Sigmoid colon (tissue), 7 donors: ENCODE results near the gene MED16. TPM values are rescaled to one million over a fixed set of nuclear protein-coding genes. Genes with fewer than 3 reads are reported as not detected.

Experiments
- DNase-seq: peaks from one replicate; pipeline ENCODE4 v3.0.0-alpha.2; 2019
- H3K27ac ChIP-seq, 4 donors: fragments of 200-600 bp; sonication (generic); one replicate each; pipeline ENCODE4 v1.5.1; 2016 to 2019; ENCODE audit warnings: mild to moderate bottlenecking in 1 of 4
- H3K27me3 ChIP-seq, 3 donors: fragments of 200-600 bp; sonication (generic); one replicate each; pipeline ENCODE4 v1.5.1; 2019; ENCODE audit warnings: mild to moderate bottlenecking in 1 of 3
- H3K36me3 ChIP-seq, 4 donors: fragments of 200-600 bp; sonication (generic); one replicate each; pipeline ENCODE4 v1.5.1; 2016 to 2019
- H3K4me1 ChIP-seq, 4 donors: fragments of 200-600 bp; sonication (generic); one replicate each; pipeline ENCODE4 v1.5.1; 2017 to 2019
- H3K4me3 ChIP-seq, 4 donors: fragments of 200-600 bp; sonication (generic); one replicate each; pipeline ENCODE4 v1.5.1; 2017 to 2019; ENCODE audit warnings: mild to moderate bottlenecking in 2 of 4, moderate library complexity in 1 of 4
- H3K9me3 ChIP-seq, 4 donors: fragments of 200-600 bp in 3 of 4; sonication (generic) in 3 of 4; one replicate each; pipeline versions ENCODE4 v1.5.1 to v1.6.1; 2013 to 2019
- EP300 ChIP-seq, 4 donors: sonication (generic); formaldehyde crosslinking; IDR thresholded peaks; one replicate each; pipeline ENCODE4 v1.6.1; 2017; ENCODE audit warnings: antibody characterized with exemption in 4 of 4
- POLR2A ChIP-seq, 2 donors: fragments of 450-650 bp; IDR thresholded peaks; one replicate each; pipeline ENCODE4 v1.6.1; 2016; ENCODE audit warnings: antibody characterized with exemption in 2 of 2, mild to moderate bottlenecking in 2 of 2, moderate library complexity in 2 of 2
- POLR2AphosphoS5 ChIP-seq, 4 donors: sonication (generic); formaldehyde crosslinking; IDR thresholded peaks; one replicate each; pipeline ENCODE4 v1.6.1; 2017; ENCODE audit warnings: antibody characterized with exemption in 4 of 4
- WGBS, 2 donors: extraction: QIAGEN DNeasy Blood & Tissue Kit; methylation state at CpG; one replicate each; pipeline ENCODE4 v1.1.7; 2013; 5-methylcytosine and 5-hydroxymethylcytosine counted together
- intact Hi-C: fragments of 100-400 bp; cut with DNase I; formaldehyde crosslinking; loops from one replicate; pipeline ENCODE4 v1.15.1; 2023
- polyA plus RNA-seq, 3 donors: library from polyadenylated mRNA; stranded (reverse); fragments of 200-250 nt; gene quantifications; one replicate each; pipeline ENCODE4 v1.2.3, GENCODE V29; 2013
- total RNA-seq, 4 donors: library from RNA; depleted of rRNA; stranded (reverse); fragments of >200 nt; gene quantifications; one replicate each; pipeline ENCODE4 v1.1.0, GENCODE V29; 2016
- TF ChIP-seq, protein P1 (sequence below), 4 experiments: fragments of 450-650 bp in 3 of 4; fragments of 200-600 bp in 1 of 4; IDR thresholded peaks; one replicate each; pipeline ENCODE4 v1.5.1; 2016 to 2019; ENCODE audit warnings: antibody characterized with exemption in 4 of 4, mild to moderate bottlenecking in 3 of 4, moderate library complexity in 2 of 4
- donor health status: healthy with polysubstance abuse.
- donor health status: Bipolar disorder and iron deficiency.
- donor health status: healthy.

Gene MED16
- total and polyA plus RNA-seq, 7 donors = 22.4 to 62.5 (median 33.2) TPM

DNA sequence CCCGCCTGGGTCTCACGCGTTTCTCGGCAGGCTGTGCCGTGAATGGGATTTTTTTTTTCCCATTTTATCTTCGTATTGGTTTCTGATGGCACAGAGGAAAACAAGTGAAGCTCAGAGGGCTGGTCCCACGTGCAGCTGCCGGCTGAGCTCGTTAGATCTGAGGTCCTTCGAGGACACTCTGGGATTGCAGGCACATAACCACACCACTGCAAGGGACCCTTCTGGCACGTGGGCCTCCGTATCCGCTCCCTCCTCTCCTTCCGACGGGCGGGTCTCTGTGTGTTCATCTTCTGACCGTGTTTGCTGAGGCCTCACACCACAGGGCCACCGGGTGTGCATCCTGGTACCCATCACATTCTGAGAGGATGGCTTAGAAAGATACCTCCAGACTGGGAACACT, 16.9 kb downstream of the MED16 start:
- Histone ChIP-seq H3K4me1 (peaks cover 0 to 16% (median 14%) of the 10 kb centered on the region in 4 donors), H3K27ac (no peak overlapping the region), H3K4me3 (no peak overlapping the region), H3K27me3 (no peaks in the 10 kb centered on the region), H3K9me3 (no peaks in the 10 kb centered on the region), H3K36me3 (peaks cover 35 to 76% (median 40%) of the 10 kb centered on the region in 4 donors)
- 77 to 82% methylated on average over 18 of the region's 18 CpGs for WGBS, 2 donors
- intact Hi-C loops = no loop called here
- no peak for TF ChIP-seq POLR2AphosphoS5 (IDR thresholded peaks at IDR 0.05)
- TF ChIP-seq POLR2A (IDR thresholded peaks at IDR 0.05) = no peak
- no peak for TF ChIP-seq EP300 (IDR thresholded peaks at IDR 0.05)
- TF ChIP-seq, protein P1, sequence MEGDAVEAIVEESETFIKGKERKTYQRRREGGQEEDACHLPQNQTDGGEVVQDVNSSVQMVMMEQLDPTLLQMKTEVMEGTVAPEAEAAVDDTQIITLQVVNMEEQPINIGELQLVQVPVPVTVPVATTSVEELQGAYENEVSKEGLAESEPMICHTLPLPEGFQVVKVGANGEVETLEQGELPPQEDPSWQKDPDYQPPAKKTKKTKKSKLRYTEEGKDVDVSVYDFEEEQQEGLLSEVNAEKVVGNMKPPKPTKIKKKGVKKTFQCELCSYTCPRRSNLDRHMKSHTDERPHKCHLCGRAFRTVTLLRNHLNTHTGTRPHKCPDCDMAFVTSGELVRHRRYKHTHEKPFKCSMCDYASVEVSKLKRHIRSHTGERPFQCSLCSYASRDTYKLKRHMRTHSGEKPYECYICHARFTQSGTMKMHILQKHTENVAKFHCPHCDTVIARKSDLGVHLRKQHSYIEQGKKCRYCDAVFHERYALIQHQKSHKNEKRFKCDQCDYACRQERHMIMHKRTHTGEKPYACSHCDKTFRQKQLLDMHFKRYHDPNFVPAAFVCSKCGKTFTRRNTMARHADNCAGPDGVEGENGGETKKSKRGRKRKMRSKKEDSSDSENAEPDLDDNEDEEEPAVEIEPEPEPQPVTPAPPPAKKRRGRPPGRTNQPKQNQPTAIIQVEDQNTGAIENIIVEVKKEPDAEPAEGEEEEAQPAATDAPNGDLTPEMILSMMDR (IDR thresholded peaks at IDR 0.05) = no peak
- DNase-seq = no peak

DNA sequence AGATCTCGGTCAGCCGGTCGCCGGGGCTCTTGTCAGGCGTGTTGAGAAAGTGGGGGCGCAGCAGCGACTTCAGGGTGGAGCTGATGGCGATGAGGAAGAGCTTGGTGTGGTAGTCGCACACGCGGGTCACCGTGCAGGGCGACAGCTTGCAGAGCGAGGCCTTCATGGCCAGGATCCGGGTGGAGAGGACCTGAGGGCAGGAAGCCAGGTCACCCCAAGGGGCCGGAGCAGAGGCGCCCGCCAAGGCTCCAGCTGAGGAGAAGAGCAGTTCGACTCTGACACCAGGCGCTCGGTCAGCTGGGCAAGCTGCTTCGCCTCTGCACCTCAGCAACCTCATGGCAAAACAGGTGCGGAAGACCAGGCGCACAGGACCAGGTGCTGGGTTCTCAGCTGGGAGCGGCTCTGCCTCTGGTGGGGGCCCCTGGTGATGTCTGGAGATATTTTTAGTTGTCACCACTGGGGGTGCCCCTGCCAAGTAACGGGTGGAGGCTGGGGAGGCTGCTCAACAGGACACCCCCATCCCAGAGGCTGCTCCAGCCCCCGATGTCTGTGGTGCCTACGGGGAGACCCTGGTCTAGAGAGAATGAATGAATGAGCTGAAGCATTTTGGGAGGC, 17.6 kb downstream of the MED16 start:
- peaks cover 29 to 74% (median 35%) of the 10 kb centered on the region in 4 donors for H3K36me3 ChIP-seq
- TF ChIP-seq POLR2A (IDR thresholded peaks at IDR 0.05) (no peak), EP300 (IDR thresholded peaks at IDR 0.05) (no peak), POLR2AphosphoS5 (IDR thresholded peaks at IDR 0.05) (no peak)
- TF ChIP-seq, protein P1 (IDR thresholded peaks at IDR 0.05) = no peak

DNA sequence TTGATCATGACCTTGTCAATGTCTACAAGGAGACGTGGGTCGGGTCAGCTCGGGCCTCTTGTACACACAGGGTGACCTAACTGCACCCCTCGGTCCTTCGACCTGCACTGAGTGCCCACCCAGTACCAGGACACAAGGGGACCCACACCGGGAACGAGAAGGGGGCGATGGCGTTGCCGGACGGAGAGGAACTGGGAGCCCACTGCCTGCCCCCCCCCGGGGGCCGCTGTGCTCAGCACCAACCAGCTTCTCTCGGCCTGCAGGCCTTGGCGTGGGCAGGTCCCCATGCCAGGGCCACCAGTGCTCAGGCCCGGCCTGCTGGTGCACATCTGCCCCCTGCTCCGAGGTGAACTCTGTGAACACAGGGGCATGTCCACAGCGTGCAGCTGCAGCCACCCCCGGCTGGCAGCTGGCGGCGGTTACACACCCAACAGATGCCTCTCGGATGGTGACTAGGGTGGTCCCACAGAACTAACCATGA, 19.4 kb downstream of the MED16 start:
- 94 to 95% methylated on average over 22 of the region's 22 CpGs for WGBS, 2 donors
- no peak for DNase-seq

More for the DNA sequence above, 17.6 kb downstream of the MED16 start:
- Histone ChIP-seq H3K27ac (no peak overlapping the region), H3K27me3 (no peaks in the 10 kb centered on the region), H3K9me3 (no peaks in the 10 kb centered on the region), H3K4me3 (no peak overlapping the region), H3K4me1 (peaks cover 0 to 22% (median 20%) of the 10 kb centered on the region in 4 donors)
- DNase-seq = no peak
- 95 to 96% methylated on average over 28 of the region's 28 CpGs for WGBS, 2 donors
- intact Hi-C loops = no loop called here

DNA sequence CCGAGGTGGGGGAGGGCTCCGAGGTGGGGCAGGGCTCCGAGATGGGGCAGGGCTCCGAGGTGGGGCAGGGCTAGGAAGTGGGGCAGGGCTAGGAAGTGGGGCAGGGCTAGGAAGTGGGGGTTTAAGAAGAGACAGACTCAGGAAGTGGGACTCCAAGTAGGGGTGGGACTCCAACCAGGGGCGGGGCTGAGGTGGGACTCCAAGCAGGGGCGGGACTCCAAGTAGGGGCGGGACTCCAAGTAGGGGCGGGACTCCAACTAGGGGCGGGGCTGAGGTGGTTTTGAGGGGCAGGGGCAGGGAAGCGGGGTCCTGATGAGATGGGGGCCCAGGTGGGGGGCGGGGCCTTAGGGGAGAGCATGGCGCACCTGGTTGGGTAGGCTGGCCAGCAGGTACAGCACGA, 19.9 kb downstream of the MED16 start:
- Histone ChIP-seq H3K4me1 (peaks cover 0 to 42% (median 41%) of the 10 kb centered on the region in 4 donors), H3K4me3 (no peak overlapping the region), H3K36me3 (peaks cover 17 to 70% (median 27%) of the 10 kb centered on the region in 4 donors), H3K27me3 (no peaks in the 10 kb centered on the region), H3K27ac (peak overlapping the region in 1 of 4 donors; percentile 83), H3K9me3 (no peaks in the 10 kb centered on the region)
- 37 to 66% methylated on average over 13 of the region's 13 CpGs for WGBS, 2 donors
- intact Hi-C loops = no loop called here
- TF ChIP-seq, protein P1 (IDR thresholded peaks at IDR 0.05) = no peak
- no peak for TF ChIP-seq EP300 (IDR thresholded peaks at IDR 0.05)
- no peak for TF ChIP-seq POLR2AphosphoS5 (IDR thresholded peaks at IDR 0.05)
- TF ChIP-seq POLR2A (IDR thresholded peaks at IDR 0.05) = no peak
- DNase-seq = no peak

More for the DNA sequence above, 19.4 kb downstream of the MED16 start:
- H3K36me3 ChIP-seq = peaks cover 15 to 65% (median 24%) of the 10 kb centered on the region in 4 donors
- no peak overlapping the region for H3K4me3 ChIP-seq
- H3K27ac ChIP-seq = peak overlapping the region in 1 of 4 donors; percentile 83
- intact Hi-C loops = no loop called here
- H3K4me1 ChIP-seq = peaks cover 0 to 37% (median 37%) of the 10 kb centered on the region in 4 donors
- no peaks in the 10 kb centered on the region for H3K27me3 ChIP-seq
- no peaks in the 10 kb centered on the region for H3K9me3 ChIP-seq
- TF ChIP-seq, protein P1 (IDR thresholded peaks at IDR 0.05) = no peak
- TF ChIP-seq POLR2A (IDR thresholded peaks at IDR 0.05) (no peak), EP300 (IDR thresholded peaks at IDR 0.05) (no peak), POLR2AphosphoS5 (IDR thresholded peaks at IDR 0.05) (no peak)
